COLO829 (cell line): ENCODE data around the gene ERC1.
"Not testable (repeated sequence)": the region's sequence is repeated elsewhere in the genome, so short reads cannot be mapped to it uniquely, and the experiment has no call there.

Experiments used
- DNase-seq: peaks from one replicate; pipeline ENCODE4 v3.0.0; 2012; ENCODE audit warnings: low spot score

ERC1 gene

DNA sequence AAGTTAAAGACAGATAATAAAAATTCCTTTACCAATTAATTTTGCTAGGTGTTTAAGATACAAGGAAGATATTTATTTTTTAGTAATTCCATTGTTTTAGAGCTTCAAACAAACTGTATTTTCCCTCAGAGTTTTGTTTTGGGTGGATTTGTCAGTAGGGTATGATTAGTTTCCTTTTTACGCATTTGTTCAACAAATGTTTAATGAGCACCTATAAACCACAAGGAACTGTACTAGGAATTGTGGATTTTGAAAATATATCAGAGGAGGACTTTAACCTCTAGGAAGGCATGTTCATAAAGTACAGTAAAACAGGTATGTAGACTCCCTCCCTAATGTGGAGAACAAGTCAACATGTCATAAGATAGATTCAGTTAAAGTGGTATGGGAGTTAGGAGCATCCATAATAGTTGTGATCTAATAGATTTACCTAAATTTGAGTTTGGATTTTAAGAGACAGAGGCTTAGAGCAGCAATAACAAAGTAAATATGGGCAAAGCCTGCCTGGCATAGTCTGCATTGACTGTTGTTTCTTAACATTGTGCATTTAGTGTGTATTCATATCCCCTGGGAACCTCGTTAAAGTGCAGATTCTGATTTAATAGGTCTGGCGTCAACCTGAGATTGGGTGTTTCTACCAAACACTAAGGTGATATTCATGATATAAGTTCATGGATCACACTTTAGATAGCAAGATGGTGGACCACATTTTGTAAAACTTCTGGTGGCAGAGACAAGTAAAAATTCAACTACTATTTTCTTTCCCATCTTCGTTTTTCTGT is 232.0 kb downstream of the ERC1 start:
- DNase-seq, result no peak

DNA sequence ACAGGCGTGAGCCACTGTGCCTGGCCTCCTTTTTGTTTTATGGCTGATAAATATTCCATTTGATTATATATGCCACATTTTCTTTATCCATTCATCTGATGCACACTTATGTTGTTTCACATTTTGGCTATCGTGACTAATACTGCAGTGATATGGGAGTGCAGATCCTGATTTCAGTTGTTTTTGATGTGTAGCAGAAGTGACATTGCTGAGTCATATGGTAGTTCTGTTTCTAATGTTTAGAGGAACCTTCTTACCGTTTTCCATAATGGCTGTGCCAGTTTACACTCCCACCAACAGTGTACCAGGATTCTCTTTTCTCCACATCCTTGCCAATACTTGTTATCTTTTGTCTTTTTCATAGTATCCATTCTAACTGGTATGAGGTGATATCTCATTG is 235.9 kb downstream of the ERC1 start:
- no peak for DNase-seq

GRCh38 chr12:1234073-1234472 is 243.1 kb downstream of the ERC1 start:
- no peak for DNase-seq

DNA sequence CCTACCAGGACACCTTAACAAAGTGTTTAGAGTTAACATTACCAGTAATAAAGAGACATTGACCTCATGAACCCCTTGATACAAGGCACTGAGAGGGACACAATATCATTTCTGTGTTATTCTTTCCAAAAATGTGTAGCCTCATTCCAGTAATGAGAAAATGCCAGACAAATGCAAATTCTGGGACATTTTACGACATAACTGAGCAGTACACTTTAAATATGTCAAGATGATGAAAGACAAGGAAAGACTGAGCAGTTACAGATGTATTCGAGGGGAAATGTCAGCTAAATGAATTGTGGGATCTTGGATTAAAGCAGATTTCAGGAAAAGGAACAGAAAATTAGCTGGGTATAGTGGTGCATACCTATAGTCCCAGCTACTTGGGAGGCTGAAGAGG is 255.6 kb downstream of the ERC1 start:
- no peak for DNase-seq

DNA sequence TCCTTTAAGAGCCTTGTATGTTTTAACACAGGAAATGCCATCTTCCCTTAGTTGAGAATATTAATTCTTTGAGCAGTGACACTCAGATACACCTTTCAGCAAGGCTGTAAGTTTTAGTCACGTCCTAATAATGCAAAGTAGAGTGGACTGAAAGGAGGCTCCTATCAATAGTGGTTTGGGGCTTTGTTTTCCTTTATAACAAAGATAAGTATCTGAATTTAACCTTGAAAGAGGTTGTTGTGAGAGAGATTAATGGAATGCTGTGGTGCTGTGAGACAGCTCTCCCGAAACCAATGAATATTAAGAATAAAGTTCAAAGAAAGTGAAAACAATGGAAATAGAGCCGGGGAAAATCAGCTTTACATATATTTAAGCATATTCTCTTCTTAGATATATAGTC is 259.6 kb downstream of the ERC1 start:
- no peak for DNase-seq

DNA sequence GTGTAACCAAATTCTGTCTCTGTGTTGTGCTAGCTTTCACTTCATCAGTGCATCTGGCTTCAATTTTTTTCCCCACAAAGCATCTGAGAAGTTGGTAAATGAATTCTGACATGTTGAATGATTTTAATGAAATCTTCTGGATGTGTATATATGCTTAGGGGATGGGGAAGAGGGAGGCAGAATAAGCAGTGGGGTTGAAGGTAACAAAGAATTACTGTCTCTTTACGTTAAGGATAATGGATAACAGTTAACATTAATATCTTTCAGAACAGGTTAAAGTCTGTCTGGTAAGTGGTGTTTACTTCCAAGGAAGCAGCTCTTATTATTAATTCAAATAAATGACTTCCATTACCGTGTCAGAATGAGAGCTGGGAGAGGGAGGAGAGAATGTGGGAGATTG is 261.7 kb downstream of the ERC1 start:
- DNase-seq, result no peak

- DNase-seq, result not testable (repeated sequence)
Measured at GRCh38 chr12:1255125-1255524, 264.1 kb downstream of the ERC1 start.

DNA sequence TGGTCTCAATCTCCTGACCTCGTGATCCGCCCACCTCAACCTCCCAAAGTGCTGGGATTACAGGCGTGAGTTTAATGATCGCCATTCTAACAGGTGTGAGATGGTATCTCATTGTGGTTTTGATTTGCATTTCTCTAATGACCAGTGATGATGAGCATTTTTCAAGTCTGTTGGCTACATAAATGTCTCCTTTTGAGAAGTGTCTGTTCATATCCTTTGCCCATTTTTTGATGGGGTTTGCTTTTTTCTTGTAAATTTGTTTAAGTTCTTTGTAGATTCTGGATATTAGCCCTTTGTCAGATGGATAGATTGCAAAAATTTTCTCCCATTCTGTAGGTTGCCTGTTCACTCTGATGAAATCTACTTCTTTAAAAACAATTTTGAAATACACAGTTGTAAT is 264.8 kb downstream of the ERC1 start:
- not testable (repeated sequence) for DNase-seq

DNA sequence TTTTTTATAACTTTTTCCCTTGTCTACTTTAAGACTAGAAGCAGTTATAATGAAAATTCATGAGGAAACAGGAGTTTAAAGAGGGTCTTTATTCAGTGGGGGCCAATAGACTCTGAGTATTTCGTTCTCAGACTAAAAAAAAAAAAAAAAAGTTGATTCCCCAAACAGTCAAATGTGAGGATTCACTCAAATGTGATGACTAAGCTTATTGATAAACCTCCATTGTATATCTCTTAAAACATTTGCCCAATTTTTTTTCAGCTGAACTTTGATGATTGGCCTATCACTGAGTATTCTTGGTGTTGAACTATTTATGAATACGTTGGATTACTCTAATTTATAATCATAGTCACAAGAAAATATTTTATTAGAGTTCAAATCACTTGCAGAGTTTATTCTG is 265.3 kb downstream of the ERC1 start:
- DNase-seq, result no peak

- no peak for DNase-seq
Measured at GRCh38 chr12:1256991-1257390, 266.0 kb downstream of the ERC1 start.

DNA sequence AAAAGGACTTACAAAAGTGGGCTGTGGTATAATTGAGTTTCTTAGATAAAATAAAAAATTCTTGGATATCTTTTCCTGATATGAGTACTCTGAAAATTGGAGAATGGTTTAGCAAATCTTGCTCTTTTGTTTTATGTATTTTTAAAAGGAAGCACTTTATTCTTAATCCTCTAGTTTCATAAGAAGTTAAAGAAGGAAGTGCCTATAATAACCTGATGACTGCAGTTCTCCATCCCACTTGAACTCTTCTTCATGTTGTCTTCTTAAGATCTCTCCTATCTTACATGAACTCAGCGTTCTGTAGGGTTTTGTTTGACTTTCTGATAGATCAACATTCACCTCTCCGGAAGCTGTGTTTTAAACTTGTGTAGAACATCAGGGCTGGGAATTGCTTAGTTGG is 271.0 kb downstream of the ERC1 start:
- no peak for DNase-seq

- DNase-seq, result no peak
Measured at GRCh38 chr12:1267243-1267642, 276.2 kb downstream of the ERC1 start.

- DNase-seq, result no peak
Measured at GRCh38 chr12:1272142-1272541, 281.1 kb downstream of the ERC1 start.

DNA sequence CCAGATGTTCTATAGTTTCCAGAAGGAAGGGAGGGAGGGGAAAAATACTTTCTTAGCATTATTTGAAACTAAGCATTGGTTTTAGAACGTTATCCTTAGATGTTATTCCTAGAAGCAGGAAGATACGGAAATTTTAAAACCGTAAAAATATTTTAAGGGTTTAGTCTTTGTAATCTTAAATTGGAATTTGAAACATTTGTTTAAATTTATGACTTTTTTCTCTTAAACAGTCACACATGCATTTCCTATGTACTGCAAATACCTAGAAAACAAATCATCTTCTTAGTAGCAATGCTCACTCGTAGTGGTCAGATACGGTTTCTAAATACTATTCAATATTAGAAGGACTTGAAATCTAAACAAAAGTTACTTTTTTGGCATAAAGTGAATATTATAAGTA is 282.0 kb downstream of the ERC1 start:
- DNase-seq, result no peak

DNA sequence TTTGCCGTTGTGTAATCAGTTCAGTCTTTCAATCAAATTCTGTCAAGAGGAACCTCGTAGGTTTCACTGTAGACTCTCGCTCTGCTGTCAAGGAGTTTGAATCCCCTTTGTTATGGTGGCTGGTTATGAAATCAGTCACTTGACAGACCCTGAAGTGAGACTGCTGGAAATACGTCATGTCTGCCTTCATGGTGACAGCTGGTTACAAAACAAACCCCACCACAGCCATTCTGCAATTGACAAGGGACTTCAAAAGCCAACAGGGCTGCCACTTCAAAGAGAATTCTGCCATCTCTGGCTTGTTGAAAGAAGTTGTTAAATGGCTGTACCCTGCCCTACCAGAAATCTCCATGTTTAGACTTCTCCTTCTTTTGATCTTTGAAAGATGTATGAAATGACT is 286.9 kb downstream of the ERC1 start:
- DNase-seq, result no peak

DNA sequence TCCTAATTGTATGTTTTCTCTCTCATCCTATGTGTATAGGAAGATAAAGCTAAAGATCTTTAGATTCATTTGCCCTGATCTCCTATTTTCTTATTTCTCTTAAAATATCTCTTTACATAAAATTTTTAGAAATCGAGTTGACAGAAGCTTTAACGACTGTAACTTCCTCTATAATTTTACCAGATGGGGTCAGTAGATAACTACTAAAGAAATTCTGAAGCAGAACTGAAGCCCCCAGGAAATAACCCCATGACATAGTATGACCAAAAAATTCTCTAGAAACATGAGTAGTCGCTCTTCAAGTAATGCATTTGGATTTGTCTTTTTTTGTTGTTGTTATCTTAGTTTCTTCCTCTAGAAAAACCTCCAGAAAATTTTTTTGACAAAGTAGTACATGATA is 288.0 kb downstream of the ERC1 start:
- no peak for DNase-seq

- DNase-seq, result no peak
Measured at GRCh38 chr12:1280059-1280458, 289.0 kb downstream of the ERC1 start.

GRCh38 chr12:1281683-1282366 is 290.8 kb downstream of the ERC1 start:
- DNase-seq, result no peak

GRCh38 chr12:1282670-1283315 is 291.8 kb downstream of the ERC1 start:
- no peak for DNase-seq

- DNase-seq, result no peak
Measured at GRCh38 chr12:1283316-1283715, 292.3 kb downstream of the ERC1 start.

GRCh38 chr12:1284611-1285010 is 293.6 kb downstream of the ERC1 start:
- no peak for DNase-seq

GRCh38 chr12:1287446-1287975 is 296.5 kb downstream of the ERC1 start:
- DNase-seq, result peak; percentile 48

- no peak for DNase-seq
Measured at GRCh38 chr12:1288333-1288732, 297.3 kb downstream of the ERC1 start.
